Activated CD8-positive, alpha-beta T cell treated with anti-CD3 and anti-CD28 coated beads, Interleukin-2, amount 10 ng/mL, durations not matched to agents 7 days and 5 days (primary cell): ENCODE data around the gene MTO1. TPM values are rescaled to one million over a fixed set of nuclear protein-coding genes. Genes with fewer than 3 reads are reported as not detected.
"Not testable (repeated sequence)": the region's sequence is repeated elsewhere in the genome, so short reads cannot be mapped to it uniquely, and the experiment has no call there.

Experiments used
- ATAC-seq: fragments of 150-1000 bp; cut with Tn5 transposase; one replicate; pipeline ENCODE4 v1.10.0; 2021; ENCODE audit warnings: moderate library complexity
- CTCF ChIA-PET: fragments of 350-600 bp; sonication (Branson Sonifier 250); formaldehyde crosslinking; loops from one replicate; lab custom pipeline; 2021; ENCODE audit warnings: antibody characterized with exemption; lab: Charles Lee
- POLR2A ChIA-PET: fragments of 350-600 bp; sonication (Branson Sonifier 250); formaldehyde crosslinking; loops from one replicate; lab custom pipeline; 2021; ENCODE audit warnings: antibody characterized with exemption; lab: Charles Lee
- DNase-seq: peaks from one replicate; pipeline ENCODE4 v3.0.0-alpha.2; 2020
- H3K27ac Mint-ChIP-seq: one replicate; pipeline ENCODE4 v1.8.0; 2021; ENCODE audit warnings: mild to moderate bottlenecking, mixed read lengths
- H3K27me3 Mint-ChIP-seq: one replicate; pipeline ENCODE4 v1.8.0; 2021; ENCODE audit warnings: low read depth, mixed read lengths
- H3K36me3 Mint-ChIP-seq: one replicate; pipeline ENCODE4 v1.8.0; 2021; ENCODE audit warnings: low read depth, mixed read lengths
- H3K4me1 Mint-ChIP-seq: one replicate; pipeline ENCODE4 v1.8.0; 2021; ENCODE audit warnings: low read depth, mixed read lengths
- H3K4me3 Mint-ChIP-seq: one replicate; pipeline ENCODE4 v1.8.0; 2021; ENCODE audit warnings: mild to moderate bottlenecking, mixed read lengths
- H3K9me3 Mint-ChIP-seq: one replicate; pipeline ENCODE4 v1.8.0; 2022; ENCODE audit warnings: mixed read lengths; ENCODE audit not compliant: insufficient read depth
- total RNA-seq, 2 experiments: library from RNA; stranded (reverse); gene quantifications; one replicate each; pipeline ENCODE4 v1.2.3, GENCODE V29; 2021

MTO1 gene
- 10 to 100 TPM; 51.7 to 54.3 TPM for total RNA-seq

DNA sequence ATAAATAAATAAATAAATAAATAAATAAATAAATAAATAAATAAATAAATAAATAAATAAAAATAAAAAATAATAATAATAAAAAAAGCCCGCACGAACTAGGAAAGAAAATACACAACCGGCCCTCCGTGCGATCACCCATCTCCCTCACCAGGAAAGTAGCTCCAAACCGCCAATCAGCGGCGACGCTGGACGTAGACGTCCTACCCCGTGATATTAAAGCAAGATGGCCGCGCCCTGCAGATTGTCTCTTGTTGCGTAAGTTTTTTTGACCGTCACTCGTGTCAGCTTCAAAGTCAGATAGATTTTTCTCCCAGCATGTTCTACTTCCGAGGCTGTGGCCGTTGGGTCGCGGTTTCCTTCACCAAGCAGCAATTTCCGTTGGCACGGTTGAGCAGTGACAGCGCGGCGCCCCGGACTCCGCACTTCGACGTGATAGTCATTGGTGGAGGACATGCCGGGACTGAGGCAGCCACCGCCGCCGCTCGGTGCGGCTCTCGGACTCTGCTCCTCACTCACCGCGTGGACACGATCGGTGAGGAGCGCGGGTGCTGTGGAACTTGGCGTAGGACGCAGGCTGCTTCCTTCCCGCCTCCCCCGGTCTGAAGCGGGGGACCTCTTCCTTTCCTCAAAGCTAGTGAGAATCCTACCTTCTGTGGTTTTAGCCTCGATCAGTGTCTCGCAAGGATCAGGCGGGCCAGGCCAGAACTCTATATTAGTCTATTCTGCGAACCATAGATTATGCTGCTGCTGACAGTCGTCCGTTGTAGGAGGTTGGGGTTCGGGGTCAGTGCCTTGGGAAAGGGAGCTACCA lies at the start of gene MTO1:
Gene MTO1, plus strand, starts transcription at position 201 of the 814 bp plus-strand sequence. Its CDS starts 118 bp downstream, at position 319.
- no peaks in the 10 kb centered on the region for H3K27me3 Mint-ChIP-seq
- peak within 1 kb of the TSS; percentile 94 for H3K4me3 Mint-ChIP-seq
- H3K27ac Mint-ChIP-seq = peak within 1 kb of the TSS; percentile 98
- H3K4me1 Mint-ChIP-seq = peaks cover 51% of the 10 kb centered on the region
- POLR2A ChIA-PET = interaction anchor here (0.7 to 4.1 kb wide), 23 partner anchors 10 to 840 kb away, joined by 3 to 150 read pairs (median 6); partner anchors contain the start of genes CGAS, EEF1A1 and KCNQ5
- CTCF ChIA-PET = interaction anchor here (0.7 to 3.3 kb wide), 16 partner anchors 10 to 277 kb away, joined by 3 to 26 read pairs (median 4); partner anchors contain the start of gene CGAS
- DNase-seq (peak; percentile 92), ATAC-seq (peak; percentile 91)
- no peaks in the 10 kb centered on the region for H3K9me3 Mint-ChIP-seq
- peaks cover 33% of the 10 kb centered on the region for H3K36me3 Mint-ChIP-seq

DNA sequence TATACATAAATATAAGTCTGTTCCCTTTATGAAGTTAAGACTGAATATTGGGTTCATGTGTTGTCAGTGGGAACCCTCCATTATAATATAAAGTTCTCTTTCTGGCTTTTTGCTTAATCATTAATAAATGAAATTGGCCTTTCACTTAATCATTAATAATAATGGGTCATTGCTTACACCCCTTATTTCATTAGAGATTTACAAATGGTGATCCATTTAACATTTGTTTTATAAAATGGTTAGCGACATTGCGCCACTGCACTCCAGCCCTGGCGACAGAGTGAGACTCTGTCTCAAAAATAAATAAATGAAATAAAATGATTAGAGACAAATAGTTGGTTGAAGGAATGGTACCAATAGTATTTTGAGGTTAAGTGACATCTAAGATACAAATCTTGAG lies 48.4 kb upstream of the MTO1 start:
- Mint-ChIP-seq H3K4me1 (peaks cover 4% of the 10 kb centered on the region), H3K27ac (no peak overlapping the region), H3K9me3 (no peaks in the 10 kb centered on the region), H3K27me3 (no peaks in the 10 kb centered on the region), H3K36me3 (peaks cover 30% of the 10 kb centered on the region), H3K4me3 (no peak overlapping the region)
- POLR2A ChIA-PET = no interaction called here
- CTCF ChIA-PET = no interaction called here
- ATAC-seq (no peak), DNase-seq (no peak)

DNA sequence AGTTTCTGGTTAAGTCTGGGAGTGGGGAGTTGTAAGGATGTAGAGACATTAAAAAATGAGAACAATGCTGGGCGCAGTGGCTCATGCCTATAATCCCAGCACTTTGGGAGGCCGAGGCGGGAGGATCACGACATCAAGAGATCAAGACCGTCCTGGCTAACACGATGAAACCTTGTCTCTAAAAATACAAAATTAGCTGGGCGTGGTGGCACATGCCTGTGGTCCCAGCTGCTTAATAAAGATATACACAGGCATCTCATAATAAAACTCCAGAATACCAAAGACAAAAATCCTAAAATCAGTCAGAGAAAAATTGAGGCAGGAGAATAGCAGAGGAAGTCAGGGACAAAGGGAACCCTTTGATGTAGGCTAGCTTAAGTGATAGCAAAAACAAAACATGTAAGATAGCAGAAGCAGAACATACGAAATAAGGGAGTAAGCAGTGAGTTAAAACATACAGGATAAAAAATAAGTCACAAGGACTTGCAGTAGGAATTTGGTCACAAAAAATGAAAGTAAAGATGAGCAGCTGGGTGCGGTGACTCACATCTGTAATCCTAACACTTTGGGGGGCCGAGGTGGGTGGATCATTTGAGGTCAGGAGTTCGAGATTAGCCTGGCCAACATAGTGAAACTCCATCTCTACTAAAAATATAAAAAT lies 43.3 kb upstream of the MTO1 start:
- DNase-seq = no peak
- ATAC-seq = no peak
- POLR2A ChIA-PET = no interaction called here
- peaks cover 57% of the 10 kb centered on the region for H3K36me3 Mint-ChIP-seq
- no peak overlapping the region for H3K4me3 Mint-ChIP-seq
- H3K4me1 Mint-ChIP-seq = peaks cover 35% of the 10 kb centered on the region
- CTCF ChIA-PET = no interaction called here
- H3K27ac Mint-ChIP-seq = peak overlapping the region; percentile 53
- no peaks in the 10 kb centered on the region for H3K27me3 Mint-ChIP-seq
- H3K9me3 Mint-ChIP-seq = no peaks in the 10 kb centered on the region

- POLR2A ChIA-PET = interaction anchor here (1.8 to 2.5 kb wide), 3 partner anchors 30 to 99 kb away, joined by 4 to 12 read pairs (median 8); partner anchors contain the start of genes CGAS and MTO1
- Mint-ChIP-seq H3K9me3 (no peaks in the 10 kb centered on the region), H3K36me3 (peaks cover 56% of the 10 kb centered on the region), H3K4me1 (peaks cover 43% of the 10 kb centered on the region), H3K27ac (peak overlapping the region; percentile 94), H3K27me3 (no peaks in the 10 kb centered on the region), H3K4me3 (peak overlapping the region; percentile 66)
- CTCF ChIA-PET = interaction anchor here (1.1 kb wide), 1 partner anchor 10 kb away, joined by 3 read pairs; no protein-coding TSS in a partner anchor
- DNase-seq = no peak
- ATAC-seq = no peak
These were observed 40.0 kb upstream of the MTO1 start for GRCh38 chr6:73421534-73421933.

DNA sequence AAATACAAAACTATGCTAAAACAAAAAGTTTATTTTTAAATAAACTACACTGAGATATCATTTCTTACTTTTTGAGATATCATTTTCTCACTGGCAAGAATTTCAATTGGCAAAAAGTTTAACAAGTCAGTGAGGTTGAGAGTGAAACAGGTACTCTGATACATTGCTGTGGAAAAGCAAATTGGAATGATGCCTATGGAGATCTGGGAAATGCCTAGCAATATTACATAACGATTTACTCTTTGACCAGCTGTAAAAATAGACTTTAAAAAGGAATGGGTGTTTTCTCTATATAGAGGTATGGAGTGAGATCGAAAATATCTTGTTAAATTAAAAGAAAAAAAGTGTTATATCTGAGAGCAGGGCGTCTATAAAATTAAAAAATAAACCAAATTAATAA lies 26.3 kb upstream of the MTO1 start:
- ChIA-PET POLR2A (interaction anchor here (1.0 to 1.1 kb wide), 2 partner anchors 16 to 27 kb away, joined by 3 read pairs; partner anchors contain the start of gene MTO1), CTCF (no interaction called here)
- Mint-ChIP-seq H3K36me3 (peaks cover 52% of the 10 kb centered on the region), H3K27ac (no peak overlapping the region), H3K9me3 (no peaks in the 10 kb centered on the region), H3K4me3 (no peak overlapping the region), H3K27me3 (no peaks in the 10 kb centered on the region), H3K4me1 (peaks cover 20% of the 10 kb centered on the region)
- DNase-seq = no peak
- no peak for ATAC-seq

DNA sequence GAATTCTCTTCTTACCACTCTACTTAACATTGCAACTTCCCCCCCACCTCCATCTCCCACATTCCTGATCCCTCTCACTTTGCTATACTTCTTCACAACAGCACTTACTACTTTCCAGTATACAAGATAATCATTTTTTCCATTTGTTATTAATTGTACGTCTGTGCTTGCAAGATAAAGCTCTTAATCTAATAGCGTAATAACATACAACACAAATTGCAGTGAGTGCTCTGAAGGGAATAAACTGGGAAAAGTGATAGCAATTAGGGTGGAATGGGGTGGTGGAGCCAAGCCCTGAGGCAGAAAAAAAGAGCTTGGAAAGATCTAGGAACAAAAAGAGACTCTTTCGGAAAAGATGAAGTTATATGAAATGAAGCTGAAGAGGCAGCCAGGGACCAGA lies 18.0 kb upstream of the MTO1 start:
- Mint-ChIP-seq H3K4me3 (no peak overlapping the region), H3K9me3 (no peaks in the 10 kb centered on the region), H3K27ac (no peak overlapping the region), H3K36me3 (peaks cover 60% of the 10 kb centered on the region), H3K4me1 (peaks cover 50% of the 10 kb centered on the region), H3K27me3 (no peaks in the 10 kb centered on the region)
- DNase-seq (no peak), ATAC-seq (no peak)
- POLR2A ChIA-PET = interaction anchor here (1.1 to 2.7 kb wide), 3 partner anchors 9 to 57 kb away, joined by 3 to 8 read pairs (median 3); partner anchors contain the start of genes CGAS and MTO1
- CTCF ChIA-PET = no interaction called here

- ATAC-seq = peak; percentile 63
- peaks cover 33% of the 10 kb centered on the region for H3K36me3 Mint-ChIP-seq
- POLR2A ChIA-PET = interaction anchor here (0.6 to 3.9 kb wide), 14 partner anchors 8 to 202 kb away, joined by 3 to 150 read pairs (median 6); partner anchors contain the start of genes EEF1A1 and MTO1
- H3K4me1 Mint-ChIP-seq = peaks cover 45% of the 10 kb centered on the region
- no peaks in the 10 kb centered on the region for H3K9me3 Mint-ChIP-seq
- peak overlapping the region; percentile 90 for H3K27ac Mint-ChIP-seq
- DNase-seq = peak; percentile 62
- peak overlapping the region; percentile 89 for H3K4me3 Mint-ChIP-seq
- no peaks in the 10 kb centered on the region for H3K27me3 Mint-ChIP-seq
- CTCF ChIA-PET = interaction anchor here (1.4 to 3.8 kb wide), 4 partner anchors 10 to 61 kb away, joined by 3 to 26 read pairs (median 6); partner anchors contain the start of gene MTO1
These were observed 10.1 kb upstream of the MTO1 start for GRCh38 chr6:73451223-73452106.

GRCh38 chr6:73452107-73452461 lies 9.5 kb upstream of the MTO1 start, which contains the start of gene CGAS:
CGAS (minus strand) TSS chr6:73452297; CDS start chr6:73452181, 116 bp downstream.
- H3K27ac Mint-ChIP-seq = peak within 1 kb of the TSS; percentile 90
- DNase-seq (peak; percentile 82), ATAC-seq (peak; percentile 80)
- peak within 1 kb of the TSS; percentile 89 for H3K4me3 Mint-ChIP-seq
- ChIA-PET POLR2A (interaction anchor here (0.8 to 3.9 kb wide), 11 partner anchors 8 to 201 kb away, joined by 3 to 150 read pairs (median 7); partner anchors contain the start of genes EEF1A1 and MTO1), CTCF (interaction anchor here (1.4 to 3.8 kb wide), 4 partner anchors 9 to 61 kb away, joined by 3 to 26 read pairs (median 6); partner anchors contain the start of gene MTO1)
- H3K4me1 Mint-ChIP-seq = peaks cover 47% of the 10 kb centered on the region
- H3K27me3 Mint-ChIP-seq = no peaks in the 10 kb centered on the region
- peaks cover 35% of the 10 kb centered on the region for H3K36me3 Mint-ChIP-seq
- no peaks in the 10 kb centered on the region for H3K9me3 Mint-ChIP-seq

DNA sequence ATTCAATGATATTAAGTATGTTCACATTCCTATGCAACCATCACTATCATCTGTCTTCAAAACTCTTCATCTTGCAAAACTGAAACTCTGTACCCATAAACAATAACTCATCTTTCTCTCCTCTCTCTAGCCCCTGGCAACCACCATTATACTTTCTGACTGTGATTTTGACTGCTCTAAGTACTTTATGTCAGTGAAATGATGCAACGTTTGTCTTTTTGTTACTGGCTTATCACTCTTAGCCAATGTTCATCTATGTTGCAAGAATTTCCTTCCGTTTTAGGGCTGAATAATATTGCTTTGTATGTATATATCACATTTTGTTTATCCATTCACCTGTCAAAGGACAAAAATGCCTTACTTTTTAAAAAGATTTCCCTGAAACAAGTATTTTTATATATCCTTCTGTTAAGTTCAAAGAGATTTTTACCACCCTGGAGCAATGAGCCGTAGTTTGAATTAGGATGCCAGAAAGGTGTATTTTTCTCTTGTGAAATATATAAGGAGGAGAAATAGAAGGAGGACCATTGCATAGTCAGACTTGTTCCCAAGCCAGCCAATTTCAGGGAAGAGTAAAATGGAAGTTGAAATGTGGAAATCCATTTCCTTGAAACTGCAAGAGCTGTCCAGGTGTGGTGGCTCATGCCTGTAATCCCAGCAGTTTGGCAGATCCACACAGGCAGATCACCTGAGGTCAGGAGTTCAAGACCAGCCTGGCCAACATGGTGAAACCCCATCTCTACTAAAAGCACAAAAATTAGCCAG lies 5.5 kb upstream of the MTO1 start:
- no peak for ATAC-seq
- H3K36me3 Mint-ChIP-seq = peaks cover 3% of the 10 kb centered on the region
- H3K27me3 Mint-ChIP-seq = no peaks in the 10 kb centered on the region
- peaks cover 53% of the 10 kb centered on the region for H3K4me1 Mint-ChIP-seq
- ChIA-PET CTCF (no interaction called here), POLR2A (no interaction called here)
- H3K27ac Mint-ChIP-seq = peak overlapping the region; percentile 37
- H3K4me3 Mint-ChIP-seq = no peak overlapping the region
- H3K9me3 Mint-ChIP-seq = no peaks in the 10 kb centered on the region
- no peak for DNase-seq

DNA sequence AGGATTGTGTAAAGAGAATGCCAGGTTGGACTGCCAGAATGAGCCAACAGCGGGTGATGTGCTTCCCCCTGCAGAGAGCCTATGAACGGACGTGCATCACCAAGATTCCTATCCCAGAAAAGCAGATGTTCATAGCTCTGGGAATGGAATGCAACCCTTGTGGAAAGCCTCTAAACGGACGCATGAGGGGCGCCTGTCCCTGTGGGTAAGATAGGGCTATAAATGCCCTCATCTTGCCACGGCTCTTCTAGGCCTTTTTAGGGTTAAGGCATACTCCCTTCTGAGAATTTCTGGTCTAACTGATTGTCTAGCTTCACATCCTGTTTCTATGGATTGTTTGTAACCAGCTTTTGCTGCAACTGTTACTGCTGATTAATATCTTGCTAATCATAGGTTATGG lies 2.1 kb upstream of the MTO1 start:
- H3K4me3 Mint-ChIP-seq = peak overlapping the region; percentile 94
- not testable (repeated sequence) for H3K27me3 Mint-ChIP-seq, ATAC-seq, DNase-seq, H3K9me3 Mint-ChIP-seq
- H3K4me1 Mint-ChIP-seq = peaks cover 57% of the 10 kb centered on the region
- H3K36me3 Mint-ChIP-seq = peaks cover 23% of the 10 kb centered on the region
- CTCF ChIA-PET = interaction anchor here (3.3 kb wide), 1 partner anchor 8 kb away, joined by 26 read pairs; the partner anchor contains the start of gene CGAS
- peak overlapping the region; percentile 85 for H3K27ac Mint-ChIP-seq
- POLR2A ChIA-PET = interaction anchor here (1.6 to 3.7 kb wide), 2 partner anchors 8 to 63 kb away, joined by 5 to 69 read pairs; partner anchors contain the start of gene EEF1A1
